OCI-LY3 (cell line): ENCODE data around the gene CENPB.

Source experiments
- H2AFZ ChIP-seq: fragments of 200-600, 300-600 bp; shearing (Covaris generic); 2 replicates; pipeline ENCODE4 v1.6.0; 2014; ENCODE audit warnings: antibody characterized with exemption, low read depth, low read length
- H3K27ac ChIP-seq: fragments of 200-600, 300-600 bp; sonication (generic); 2 replicates; pipeline ENCODE4 v1.5.1; 2014; ENCODE audit warnings: mild to moderate bottlenecking, low read length, moderate library complexity, mixed read lengths
- H3K27me3 ChIP-seq: fragments of 200-600, 300-600 bp; sonication (generic); 2 replicates; pipeline ENCODE4 v1.6.1; 2014; ENCODE audit warnings: low read depth, low read length, mixed read lengths
- H3K36me3 ChIP-seq: fragments of 200-600, 300-600 bp; sonication (generic); replicated peaks from 2 replicates; pipeline ENCODE3; 2014; ENCODE audit warnings: low read depth, low read length, mixed read lengths
- H3K4me1 ChIP-seq: fragments of 300-600, 200-600 bp; sonication (generic); 2 replicates; pipeline ENCODE4 v1.6.1; 2014; ENCODE audit warnings: low read length, mixed read lengths
- H3K4me2 ChIP-seq: fragments of 200-600, 300-600 bp; sonication (generic); 2 replicates; pipeline ENCODE4 v1.6.1; 2014; ENCODE audit warnings: low read length, mixed read lengths
- H3K4me3 ChIP-seq: fragments of 300-600, 200-600 bp; sonication (generic); 2 replicates; pipeline ENCODE4 v1.5.1; 2014; ENCODE audit warnings: antibody characterized with exemption, mild to moderate bottlenecking, low read length, moderate library complexity
- H3K79me2 ChIP-seq: fragments of 300-600, 200-600 bp; shearing (Covaris generic); 2 replicates; pipeline ENCODE4 v1.6.1; 2014; ENCODE audit warnings: mild to moderate bottlenecking, low read length, mixed read lengths
- H3K9ac ChIP-seq: fragments of 300-600, 200-600 bp; shearing (Covaris generic); 2 replicates; pipeline ENCODE4 v1.6.0; 2014; ENCODE audit warnings: mild to moderate bottlenecking, low read length, moderate library complexity
- H3K9me3 ChIP-seq: fragments of 200-600, 300-600 bp; shearing (Covaris generic); 2 replicates; pipeline ENCODE4 v1.6.1; 2014; ENCODE audit warnings: low read length, mixed read lengths; ENCODE audit not compliant: insufficient read depth
- H4K20me1 ChIP-seq: fragments of 200-600, 300-600 bp; sonication (generic); 2 replicates; pipeline ENCODE4 v1.6.1; 2016; ENCODE audit warnings: low read length, mixed read lengths; ENCODE audit not compliant: insufficient read depth
- EZH2phosphoT487 ChIP-seq: fragments of 200-600 bp; shearing (Covaris generic); IDR thresholded peaks from 2 replicates; pipeline ENCODE4 v1.6.1; 2018; ENCODE audit warnings: antibody characterized with exemption, mixed run types, low read depth
- TF ChIP-seq, protein P1 (sequence below): fragments of 200-600, 300-600 bp; sonication (generic); IDR thresholded peaks from 2 replicates; pipeline ENCODE4 v1.5.1; 2014; ENCODE audit warnings: antibody characterized with exemption, low read length, low read depth

Gene CENPB

DNA sequence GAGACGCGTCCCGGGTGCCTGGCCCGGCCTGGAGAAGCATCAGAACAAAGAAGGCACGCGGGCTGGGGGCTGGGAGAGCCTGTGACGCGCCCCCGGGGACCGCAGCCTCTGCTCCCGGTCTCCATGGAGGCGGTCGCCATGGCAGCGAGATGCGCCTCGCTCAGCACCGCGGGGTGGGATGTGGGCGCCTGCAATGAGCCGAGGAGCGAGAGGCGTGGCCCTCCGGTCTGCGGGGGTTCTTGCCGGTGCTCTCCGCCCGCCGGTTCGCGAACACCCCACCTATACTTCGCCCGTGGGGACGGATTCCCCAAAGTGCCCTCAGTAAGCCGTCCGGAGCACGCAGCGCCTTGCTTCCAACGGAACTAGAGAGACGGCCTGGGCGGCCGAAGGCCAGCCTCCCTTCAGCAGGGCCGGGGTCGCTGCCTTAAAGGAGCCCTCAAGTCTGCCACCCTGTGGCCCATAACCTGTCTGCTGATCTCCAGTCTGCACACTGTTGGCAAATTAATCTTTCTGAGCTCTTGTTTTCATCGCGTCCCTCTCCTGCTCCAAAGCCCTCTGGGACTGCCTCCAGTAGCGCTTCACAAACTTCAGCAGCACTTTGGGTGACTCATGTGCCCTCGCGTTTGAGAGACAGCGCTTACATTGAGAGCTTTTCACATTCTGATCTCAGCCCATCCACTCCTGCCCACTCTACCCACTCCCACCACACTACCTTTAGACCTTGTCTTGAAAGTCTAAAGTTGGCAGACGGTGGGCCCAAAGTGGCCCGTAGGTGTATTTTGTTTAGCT lies 18.0 kb downstream of the CENPB start:
- Histone ChIP-seq H3K9me3 (no peaks in the 10 kb centered on the region), H3K4me2 (peak overlapping the region; percentile 89), H3K9ac (peak overlapping the region; percentile 77), H3K79me2 (peaks cover 31% of the 10 kb centered on the region), H3K27ac (peak overlapping the region; percentile 54), H3K36me3 (no peaks in the 10 kb centered on the region), H3K4me3 (peak overlapping the region; percentile 81), H2AFZ (peak overlapping the region; percentile 35), H4K20me1 (peaks cover 3% of the 10 kb centered on the region; the same call in 1 of the 2 replicates), H3K4me1 (peaks cover 22% of the 10 kb centered on the region), H3K27me3 (no peaks in the 10 kb centered on the region)
- TF ChIP-seq, protein P1, sequence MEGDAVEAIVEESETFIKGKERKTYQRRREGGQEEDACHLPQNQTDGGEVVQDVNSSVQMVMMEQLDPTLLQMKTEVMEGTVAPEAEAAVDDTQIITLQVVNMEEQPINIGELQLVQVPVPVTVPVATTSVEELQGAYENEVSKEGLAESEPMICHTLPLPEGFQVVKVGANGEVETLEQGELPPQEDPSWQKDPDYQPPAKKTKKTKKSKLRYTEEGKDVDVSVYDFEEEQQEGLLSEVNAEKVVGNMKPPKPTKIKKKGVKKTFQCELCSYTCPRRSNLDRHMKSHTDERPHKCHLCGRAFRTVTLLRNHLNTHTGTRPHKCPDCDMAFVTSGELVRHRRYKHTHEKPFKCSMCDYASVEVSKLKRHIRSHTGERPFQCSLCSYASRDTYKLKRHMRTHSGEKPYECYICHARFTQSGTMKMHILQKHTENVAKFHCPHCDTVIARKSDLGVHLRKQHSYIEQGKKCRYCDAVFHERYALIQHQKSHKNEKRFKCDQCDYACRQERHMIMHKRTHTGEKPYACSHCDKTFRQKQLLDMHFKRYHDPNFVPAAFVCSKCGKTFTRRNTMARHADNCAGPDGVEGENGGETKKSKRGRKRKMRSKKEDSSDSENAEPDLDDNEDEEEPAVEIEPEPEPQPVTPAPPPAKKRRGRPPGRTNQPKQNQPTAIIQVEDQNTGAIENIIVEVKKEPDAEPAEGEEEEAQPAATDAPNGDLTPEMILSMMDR, result peak; percentile 83
- TF ChIP-seq EZH2phosphoT487, result no peak

DNA sequence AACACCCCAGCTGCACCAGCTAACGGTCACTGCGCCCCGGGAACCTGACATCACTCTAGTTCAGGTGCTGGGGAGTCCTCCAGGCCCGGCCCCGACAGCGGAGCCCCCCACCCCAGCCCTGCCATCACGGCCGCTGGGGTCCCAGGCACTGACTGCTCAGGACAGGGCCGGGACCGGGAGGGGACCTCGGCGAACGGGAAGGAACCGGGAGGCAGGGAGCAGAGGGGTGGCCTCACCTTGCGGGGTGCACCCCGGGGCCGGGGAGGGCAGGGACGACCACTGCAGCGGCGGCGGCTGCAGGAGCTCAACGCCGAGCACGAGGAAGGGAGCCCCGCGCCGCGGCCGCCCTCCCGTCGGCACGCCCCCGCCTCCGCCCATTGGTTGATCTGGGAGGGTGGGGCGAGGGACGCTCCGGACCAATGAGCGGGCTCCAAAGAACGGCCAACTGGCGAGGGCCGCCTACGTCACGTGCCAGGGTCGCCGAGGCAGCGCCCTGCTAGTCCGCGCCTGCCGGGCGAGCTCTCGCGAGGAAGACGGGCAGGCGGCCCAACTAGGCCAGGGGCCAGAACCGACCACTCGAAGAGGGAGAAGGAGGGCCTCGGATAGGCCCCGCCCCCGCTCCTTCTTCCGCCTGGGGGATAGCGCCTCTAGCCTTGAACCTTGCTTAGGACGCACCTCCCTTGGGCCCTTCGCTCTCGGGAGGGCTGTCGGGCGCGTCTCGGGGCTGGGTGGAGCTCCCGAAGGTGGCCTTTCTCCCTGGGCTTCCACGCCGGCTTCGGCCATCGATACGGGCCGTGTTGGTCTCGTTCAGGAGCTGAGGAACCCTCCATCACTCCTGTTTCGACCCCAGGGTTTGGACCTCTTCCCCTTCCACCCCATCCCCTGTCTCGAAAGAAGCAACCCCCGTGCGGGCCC lies 18.9 kb downstream of the CENPB start, which contains the start of gene ADISSP:
TSS of gene ADISSP (minus strand) at position 327 of the 915 bp plus-strand sequence. CDS start 7,653 bp downstream, outside the sequence.
- Histone ChIP-seq H3K9ac (peak within 1 kb of the TSS; percentile 77), H3K79me2 (peaks cover 31% of the 10 kb centered on the region), H3K4me2 (peak within 1 kb of the TSS; percentile 89), H3K36me3 (no peaks in the 10 kb centered on the region), H4K20me1 (peaks cover 3% of the 10 kb centered on the region; the same call in 1 of the 2 replicates), H3K27ac (peak within 1 kb of the TSS; percentile 54), H3K27me3 (no peaks in the 10 kb centered on the region), H3K4me3 (peak within 1 kb of the TSS; percentile 82), H3K9me3 (no peaks in the 10 kb centered on the region), H2AFZ (peak within 1 kb of the TSS; percentile 49), H3K4me1 (peaks cover 22% of the 10 kb centered on the region)
- TF ChIP-seq, protein P1, result peak; percentile 37
- no peak for TF ChIP-seq EZH2phosphoT487

DNA sequence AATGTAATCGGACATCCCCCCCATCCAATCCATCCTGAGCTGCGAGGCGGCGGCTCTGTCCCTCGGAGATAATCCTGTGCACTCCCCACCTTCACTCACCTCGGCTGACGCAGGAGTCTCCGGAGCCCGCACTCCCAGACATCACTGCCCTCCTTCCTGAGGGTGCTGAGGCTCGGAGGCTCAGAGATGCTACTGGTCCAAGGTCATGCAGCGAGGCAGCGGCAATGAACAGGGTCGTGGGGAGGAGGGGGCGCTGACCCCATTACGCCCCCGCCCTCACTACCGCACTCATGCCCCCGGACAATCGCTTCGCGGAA lies 19.5 kb downstream of the CENPB start:
- H3K4me1 ChIP-seq, result peaks cover 22% of the 10 kb centered on the region
- H3K27me3 ChIP-seq, result no peaks in the 10 kb centered on the region
- peaks cover 3% of the 10 kb centered on the region; the same call in 1 of the 2 replicates for H4K20me1 ChIP-seq
- peak overlapping the region; percentile 82 for H3K4me3 ChIP-seq
- no peak overlapping the region for H3K27ac ChIP-seq
- peak overlapping the region; percentile 72 for H3K9ac ChIP-seq
- H3K36me3 ChIP-seq, result no peaks in the 10 kb centered on the region
- peaks cover 31% of the 10 kb centered on the region for H3K79me2 ChIP-seq
- no peaks in the 10 kb centered on the region for H3K9me3 ChIP-seq
- H3K4me2 ChIP-seq, result peak overlapping the region; percentile 77
- peak overlapping the region; percentile 49 for H2AFZ ChIP-seq
- TF ChIP-seq, protein P1, result no peak
- no peak for TF ChIP-seq EZH2phosphoT487
